Activated CD8-positive, alpha-beta memory T cell treated with anti-CD3 and anti-CD28 coated beads, Interleukin-2, amount 10 ng/mL, durations not matched to agents 7 days and 5 days (primary cell): ENCODE results near the gene PIGH. TPM values are rescaled to one million over a fixed set of nuclear protein-coding genes. Genes with fewer than 3 reads are reported as not detected.
A peak's percentile ranks its signal among the peaks of the same experiment; 100 is the strongest.

Experiments used
- ATAC-seq: fragments of 150-1000 bp; cut with Tn5 transposase; one replicate; pipeline ENCODE4 v1.10.0; 2021; ENCODE audit warnings: moderate library complexity
- CTCF ChIA-PET: fragments of 350-600 bp; sonication (Branson Sonifier 250); formaldehyde crosslinking; loops from one replicate; lab custom pipeline; 2021; ENCODE audit warnings: antibody characterized with exemption; lab: Charles Lee
- DNase-seq: peaks from one replicate; pipeline ENCODE4 v3.0.0-alpha.2; 2020
- H3K27ac Mint-ChIP-seq: one replicate; pipeline ENCODE4 v1.8.0; 2021; ENCODE audit warnings: mild to moderate bottlenecking, mixed read lengths
- H3K27me3 Mint-ChIP-seq: one replicate; pipeline ENCODE4 v1.8.0; 2021; ENCODE audit warnings: mixed read lengths
- H3K36me3 Mint-ChIP-seq: one replicate; pipeline ENCODE4 v1.8.0; 2021; ENCODE audit warnings: mild to moderate bottlenecking, mixed read lengths
- H3K4me1 Mint-ChIP-seq: one replicate; pipeline ENCODE4 v1.8.0; 2021; ENCODE audit warnings: mixed read lengths
- H3K4me3 Mint-ChIP-seq: one replicate; pipeline ENCODE4 v1.8.0; 2021; ENCODE audit warnings: mild to moderate bottlenecking, moderate library complexity, mixed read lengths
- H3K9me3 Mint-ChIP-seq: one replicate; pipeline ENCODE4 v1.8.0; 2022; ENCODE audit warnings: low read depth, mixed read lengths
- total RNA-seq, 2 experiments: library from RNA; stranded (reverse); gene quantifications; one replicate each; pipeline ENCODE4 v1.2.3, GENCODE V29; 2021

The PIGH gene
- total RNA-seq, 2 experiments from 2014 or later = 16.3 to 17.1 TPM

GRCh38 chr14:67569651-67570290 is 30.3 kb downstream of the PIGH start:
- DNase-seq (no peak), ATAC-seq (no peak)
- no peaks in the 10 kb centered on the region for H3K27me3 Mint-ChIP-seq
- H3K36me3 Mint-ChIP-seq = no peaks in the 10 kb centered on the region
- no peak overlapping the region for H3K27ac Mint-ChIP-seq
- H3K9me3 Mint-ChIP-seq = no peaks in the 10 kb centered on the region
- H3K4me1 Mint-ChIP-seq = peaks cover 18% of the 10 kb centered on the region
- H3K4me3 Mint-ChIP-seq = no peak overlapping the region
- CTCF ChIA-PET = interaction anchor here (0.7 to 5.4 kb wide), 11 partner anchors 12 to 144 kb away, joined by 3 to 145 read pairs (median 12); partner anchors contain the start of gene PLEKHH1

GRCh38 chr14:67569011-67569650 is 30.9 kb downstream of the PIGH start:
- Mint-ChIP-seq H3K27me3 (no peaks in the 10 kb centered on the region), H3K4me1 (peaks cover 18% of the 10 kb centered on the region), H3K36me3 (no peaks in the 10 kb centered on the region), H3K9me3 (no peaks in the 10 kb centered on the region), H3K27ac (no peak overlapping the region), H3K4me3 (no peak overlapping the region)
- CTCF ChIA-PET = interaction anchor here (0.7 to 5.4 kb wide), 5 partner anchors 21 to 143 kb away, joined by 3 to 145 read pairs (median 17); no protein-coding TSS in a partner anchor
- DNase-seq (no peak), ATAC-seq (no peak)

- Mint-ChIP-seq H3K4me3 (no peak overlapping the region), H3K27ac (peak overlapping the region; percentile 58), H3K4me1 (peaks cover 18% of the 10 kb centered on the region), H3K36me3 (no peaks in the 10 kb centered on the region), H3K9me3 (no peaks in the 10 kb centered on the region), H3K27me3 (no peaks in the 10 kb centered on the region)
- CTCF ChIA-PET = interaction anchor here (1.2 to 2.3 kb wide), 3 partner anchors 22 to 141 kb away, joined by 3 to 13 read pairs (median 4); no protein-coding TSS in a partner anchor
- DNase-seq = no peak
- ATAC-seq = no peak
These were observed 32.4 kb downstream of the PIGH start for GRCh38 chr14:67567654-67568053.

- Mint-ChIP-seq H3K4me1 (peaks cover 18% of the 10 kb centered on the region), H3K27ac (no peak overlapping the region), H3K9me3 (no peaks in the 10 kb centered on the region), H3K36me3 (no peaks in the 10 kb centered on the region), H3K27me3 (no peaks in the 10 kb centered on the region), H3K4me3 (no peak overlapping the region)
- DNase-seq (no peak), ATAC-seq (no peak)
- CTCF ChIA-PET = interaction anchor here (1.2 to 2.3 kb wide), 4 partner anchors 22 to 147 kb away, joined by 3 to 13 read pairs (median 4); no protein-coding TSS in a partner anchor
These were observed 33.2 kb downstream of the PIGH start for GRCh38 chr14:67566908-67567307.

GRCh38 chr14:67564236-67564635 is 35.8 kb downstream of the PIGH start:
- CTCF ChIA-PET = interaction anchor here (2.0 kb wide), 1 partner anchor 38 kb away, joined by 8 read pairs; no protein-coding TSS in a partner anchor
- no peak for DNase-seq
- no peak for ATAC-seq
- Mint-ChIP-seq H3K4me1 (peaks cover 17% of the 10 kb centered on the region), H3K9me3 (no peaks in the 10 kb centered on the region), H3K4me3 (no peak overlapping the region), H3K36me3 (no peaks in the 10 kb centered on the region), H3K27ac (no peak overlapping the region), H3K27me3 (peaks cover 3% of the 10 kb centered on the region)

- Mint-ChIP-seq H3K27me3 (peaks cover 8% of the 10 kb centered on the region), H3K4me3 (no peak overlapping the region), H3K36me3 (no peaks in the 10 kb centered on the region), H3K27ac (no peak overlapping the region), H3K9me3 (no peaks in the 10 kb centered on the region), H3K4me1 (peaks cover 17% of the 10 kb centered on the region)
- no peak for ATAC-seq
- CTCF ChIA-PET = interaction anchor here (0.5 to 1.6 kb wide), 3 partner anchors 8 to 151 kb away, joined by 3 to 8 read pairs (median 6); no protein-coding TSS in a partner anchor
- no peak for DNase-seq
These were observed 37.3 kb downstream of the PIGH start for GRCh38 chr14:67562776-67563150.

- Mint-ChIP-seq H3K27me3 (peaks cover 8% of the 10 kb centered on the region), H3K4me3 (no peak overlapping the region), H3K4me1 (peaks cover 13% of the 10 kb centered on the region), H3K9me3 (no peaks in the 10 kb centered on the region), H3K36me3 (no peaks in the 10 kb centered on the region), H3K27ac (no peak overlapping the region)
- DNase-seq (no peak), ATAC-seq (no peak)
- CTCF ChIA-PET = interaction anchor here (0.5 to 1.6 kb wide), 3 partner anchors 9 to 151 kb away, joined by 3 to 8 read pairs (median 6); no protein-coding TSS in a partner anchor
These were observed 37.9 kb downstream of the PIGH start for GRCh38 chr14:67562025-67562775.

- Mint-ChIP-seq H3K27ac (no peak overlapping the region), H3K9me3 (no peaks in the 10 kb centered on the region), H3K27me3 (peaks cover 12% of the 10 kb centered on the region), H3K4me3 (no peak overlapping the region), H3K36me3 (no peaks in the 10 kb centered on the region), H3K4me1 (peaks cover 3% of the 10 kb centered on the region)
- no peak for DNase-seq
- CTCF ChIA-PET = no interaction called here
- ATAC-seq = no peak
These were observed 40.4 kb downstream of the PIGH start for GRCh38 chr14:67559639-67560038.

GRCh38 chr14:67557656-67558055 is 42.4 kb downstream of the PIGH start:
- ATAC-seq = no peak
- CTCF ChIA-PET = interaction anchor here (0.9 to 2.1 kb wide), 8 partner anchors 14 to 147 kb away, joined by 3 to 12 read pairs (median 4); no protein-coding TSS in a partner anchor
- DNase-seq = no peak
- Mint-ChIP-seq H3K4me3 (no peak overlapping the region), H3K4me1 (peaks cover 3% of the 10 kb centered on the region), H3K27ac (no peak overlapping the region), H3K9me3 (no peaks in the 10 kb centered on the region), H3K36me3 (no peaks in the 10 kb centered on the region), H3K27me3 (peaks cover 17% of the 10 kb centered on the region)

GRCh38 chr14:67557118-67557517 is 43.0 kb downstream of the PIGH start:
- no peak for DNase-seq
- peaks cover 17% of the 10 kb centered on the region for H3K27me3 Mint-ChIP-seq
- no peak overlapping the region for H3K4me3 Mint-ChIP-seq
- H3K4me1 Mint-ChIP-seq = peaks cover 3% of the 10 kb centered on the region
- no peaks in the 10 kb centered on the region for H3K36me3 Mint-ChIP-seq
- H3K27ac Mint-ChIP-seq = no peak overlapping the region
- CTCF ChIA-PET = interaction anchor here (0.5 to 2.1 kb wide), 9 partner anchors 14 to 147 kb away, joined by 3 to 12 read pairs (median 4); no protein-coding TSS in a partner anchor
- H3K9me3 Mint-ChIP-seq = no peaks in the 10 kb centered on the region
- ATAC-seq = no peak

- DNase-seq (no peak), ATAC-seq (no peak)
- peaks cover 17% of the 10 kb centered on the region for H3K27me3 Mint-ChIP-seq
- CTCF ChIA-PET = interaction anchor here (0.5 to 2.1 kb wide), 9 partner anchors 15 to 148 kb away, joined by 3 to 6 read pairs (median 3); no protein-coding TSS in a partner anchor
- no peaks in the 10 kb centered on the region for H3K36me3 Mint-ChIP-seq
- H3K9me3 Mint-ChIP-seq = no peaks in the 10 kb centered on the region
- H3K27ac Mint-ChIP-seq = no peak overlapping the region
- H3K4me1 Mint-ChIP-seq = peaks cover 3% of the 10 kb centered on the region
- no peak overlapping the region for H3K4me3 Mint-ChIP-seq
These were observed 43.4 kb downstream of the PIGH start for GRCh38 chr14:67556671-67557070.

GRCh38 chr14:67555518-67556090 is 44.5 kb downstream of the PIGH start:
- Mint-ChIP-seq H3K9me3 (no peaks in the 10 kb centered on the region), H3K4me3 (no peak overlapping the region), H3K4me1 (peaks cover 3% of the 10 kb centered on the region), H3K27me3 (peaks cover 17% of the 10 kb centered on the region), H3K27ac (no peak overlapping the region), H3K36me3 (no peaks in the 10 kb centered on the region)
- no peak for DNase-seq
- CTCF ChIA-PET = interaction anchor here (0.9 to 1.7 kb wide), 4 partner anchors 14 to 135 kb away, joined by 3 to 5 read pairs (median 3); no protein-coding TSS in a partner anchor
- no peak for ATAC-seq
